Measurements from ENCODE around the gene MRM2.

MRM2 gene

DNA sequence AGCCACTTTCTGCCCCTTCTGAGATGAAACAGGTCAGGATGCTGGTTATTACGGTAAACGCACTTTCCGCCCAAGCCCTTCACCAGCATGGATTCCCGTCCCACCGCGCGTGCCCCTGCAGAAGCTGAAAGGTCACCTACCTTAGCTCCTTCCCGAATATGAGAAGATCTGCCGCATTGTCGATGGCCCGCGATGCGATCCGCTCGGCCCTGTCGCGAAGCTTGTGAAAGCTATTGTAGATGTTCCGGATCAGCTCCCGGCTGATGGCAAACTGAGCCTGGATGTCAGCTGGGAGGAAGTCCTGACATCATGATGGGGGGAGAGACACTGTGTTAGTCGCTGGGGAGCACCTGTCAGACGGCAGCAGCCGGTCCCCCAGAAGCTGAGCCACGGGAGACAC lies 22.2 kb upstream of the MRM2 start:
- DNase-seq = no peak

DNA sequence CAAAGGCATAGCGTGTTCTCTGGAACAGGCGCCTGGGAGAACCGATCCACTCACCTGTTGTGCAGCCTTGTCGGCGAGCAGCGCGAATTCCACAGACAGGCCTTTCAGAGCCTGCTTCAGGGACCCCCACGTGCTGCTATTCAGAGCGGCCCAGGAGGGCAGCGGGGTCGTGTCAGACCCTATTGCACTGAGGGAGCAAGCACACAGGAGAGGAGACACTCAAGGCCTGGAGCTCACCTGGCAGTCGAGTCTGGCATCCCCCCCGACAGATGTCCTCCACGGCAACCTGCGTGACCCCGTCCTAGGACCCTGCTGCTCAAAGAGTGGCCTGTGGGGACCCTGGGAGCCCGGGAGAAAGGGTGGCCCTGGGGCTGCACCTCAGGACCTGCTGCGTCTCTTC lies 21.2 kb upstream of the MRM2 start:
- DNase-seq = no peak

DNA sequence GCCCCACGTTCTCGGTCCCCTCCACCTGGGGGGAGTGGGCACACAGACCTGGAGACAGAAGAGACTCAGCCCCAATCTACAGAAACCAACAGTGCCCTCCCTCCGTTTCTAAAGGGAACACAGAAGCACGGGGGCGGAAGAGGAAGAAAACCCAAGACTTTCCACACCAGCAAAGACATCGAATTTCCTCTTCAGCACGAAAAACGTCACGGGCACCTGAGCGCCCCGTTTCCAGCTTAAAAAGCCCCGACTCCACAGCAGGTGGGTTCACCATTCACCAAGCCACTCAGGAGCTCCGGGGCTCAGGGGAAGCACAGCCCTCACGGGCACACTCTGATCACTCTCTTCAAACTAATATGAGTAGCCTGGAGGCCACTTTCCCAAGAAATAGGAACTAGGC lies 19.6 kb upstream of the MRM2 start:
- DNase-seq = no peak

DNA sequence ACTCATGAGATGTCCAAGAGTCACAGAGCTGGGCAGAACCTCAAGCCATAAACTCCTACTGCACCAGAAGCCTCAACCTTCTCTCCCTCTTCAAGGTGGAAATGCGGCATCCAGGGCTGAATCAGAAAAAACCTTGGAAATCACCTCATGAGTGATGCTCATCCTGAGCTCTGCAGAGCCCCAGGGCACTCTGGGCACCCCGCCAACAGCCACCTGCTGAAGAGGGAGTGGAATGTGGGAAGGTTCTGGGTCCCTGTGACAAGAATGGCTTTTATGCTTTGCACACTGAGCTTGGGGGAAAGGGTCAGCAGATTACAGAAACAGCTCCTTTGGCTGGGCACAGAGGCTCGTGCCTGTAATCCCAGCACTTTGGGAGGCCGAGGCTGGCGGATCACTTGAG lies 18.8 kb upstream of the MRM2 start:
- no peak for DNase-seq

DNA sequence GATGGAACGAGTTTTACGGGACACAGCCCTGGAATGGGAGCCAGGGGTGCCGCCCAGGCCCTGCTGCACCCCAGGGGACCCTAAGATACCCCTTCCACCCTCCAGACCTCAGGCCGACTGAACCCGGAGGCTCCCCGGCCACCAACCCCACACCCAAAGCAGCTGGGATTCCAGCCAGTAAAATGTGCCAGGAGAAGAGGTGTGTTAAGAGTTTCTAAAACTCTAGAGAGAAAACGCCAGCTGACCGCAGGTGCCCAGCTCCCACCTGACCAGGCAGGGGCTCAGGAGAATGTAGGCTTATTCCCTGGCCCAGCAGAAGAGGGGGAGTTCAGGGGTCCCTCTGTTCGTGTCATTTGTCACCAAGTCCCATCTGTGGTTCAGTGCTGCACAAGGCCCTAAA lies 17.5 kb upstream of the MRM2 start:
- DNase-seq = no peak

DNA sequence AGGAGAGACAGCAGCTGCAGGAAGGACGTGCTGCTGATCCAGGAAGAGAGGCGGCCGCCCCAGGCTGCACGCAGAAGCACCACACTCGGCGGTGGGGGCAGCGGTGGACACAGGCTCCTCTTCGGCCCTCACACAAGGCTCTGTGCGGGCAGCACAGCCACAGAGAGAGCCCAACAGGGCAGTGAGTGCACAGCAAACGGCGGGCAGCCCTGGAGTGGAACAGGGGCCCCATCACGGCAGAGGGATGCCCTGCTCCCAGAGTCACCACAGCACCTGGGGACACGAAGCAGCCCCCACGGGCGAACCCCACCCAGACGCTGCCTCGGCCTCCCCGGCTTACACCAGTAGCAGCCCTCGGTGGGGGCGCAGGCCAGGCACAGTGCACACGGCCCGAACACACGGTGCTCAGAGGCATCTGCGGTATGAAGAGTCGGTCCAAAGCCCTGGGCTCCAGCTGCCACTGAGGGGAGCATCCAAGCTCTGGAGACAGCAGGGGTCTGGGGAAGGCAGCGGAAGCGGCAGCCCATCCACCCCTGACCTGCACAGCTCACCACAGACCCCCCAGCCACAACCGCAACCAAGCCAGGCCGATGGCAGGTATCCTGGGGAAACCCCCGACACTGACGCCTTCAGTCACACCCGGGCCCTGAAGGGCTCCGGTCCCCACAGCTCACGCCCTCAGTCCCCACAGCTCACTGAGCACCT lies 16.8 kb upstream of the MRM2 start:
- no peak for DNase-seq

DNA sequence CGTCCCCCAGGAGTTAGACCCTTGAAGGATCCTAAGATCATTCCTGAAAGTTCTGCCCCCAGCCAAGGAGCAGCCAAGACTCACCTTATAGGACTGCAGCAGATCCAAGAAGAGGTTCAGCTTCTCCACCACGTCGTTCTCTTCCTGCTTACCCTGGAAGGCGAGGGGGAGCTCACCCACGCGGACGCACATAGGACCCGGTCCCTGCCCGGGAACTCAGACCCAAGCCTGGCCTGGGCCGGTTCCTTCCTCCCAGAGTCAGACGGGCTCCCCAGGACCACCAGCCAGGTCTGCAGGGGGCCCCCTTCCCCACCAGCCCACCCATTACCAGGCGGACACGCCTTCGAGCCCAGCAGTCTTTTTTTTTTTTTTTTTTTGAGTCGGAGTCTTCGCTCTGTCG lies 15.6 kb upstream of the MRM2 start:
- no peak for DNase-seq

DNA sequence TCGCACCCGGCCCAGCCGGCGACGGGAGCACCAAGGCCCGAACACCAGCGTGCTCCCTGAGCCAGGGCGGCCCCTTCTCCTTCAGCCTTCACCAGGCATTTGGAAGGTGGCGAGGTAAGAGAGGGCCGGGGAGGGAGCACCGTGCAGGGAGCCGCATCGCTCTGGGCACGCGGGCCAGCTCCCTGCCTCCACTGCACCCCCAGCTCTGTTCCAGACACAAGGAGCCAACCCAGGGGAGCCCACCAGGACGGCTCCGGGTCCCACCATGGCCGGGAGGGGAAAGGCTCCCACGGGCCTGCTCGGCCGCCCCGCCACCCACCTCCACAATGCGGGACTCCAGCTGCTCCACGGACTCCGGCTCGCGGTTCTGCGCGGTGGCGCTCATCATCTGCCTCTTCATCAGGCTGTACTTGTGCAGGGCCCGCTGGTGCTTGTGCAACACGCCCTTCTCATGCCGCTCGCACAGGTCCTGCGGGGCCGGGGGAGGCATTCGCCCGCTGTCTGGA lies 15.1 kb upstream of the MRM2 start:
- DNase-seq = no peak

DNA sequence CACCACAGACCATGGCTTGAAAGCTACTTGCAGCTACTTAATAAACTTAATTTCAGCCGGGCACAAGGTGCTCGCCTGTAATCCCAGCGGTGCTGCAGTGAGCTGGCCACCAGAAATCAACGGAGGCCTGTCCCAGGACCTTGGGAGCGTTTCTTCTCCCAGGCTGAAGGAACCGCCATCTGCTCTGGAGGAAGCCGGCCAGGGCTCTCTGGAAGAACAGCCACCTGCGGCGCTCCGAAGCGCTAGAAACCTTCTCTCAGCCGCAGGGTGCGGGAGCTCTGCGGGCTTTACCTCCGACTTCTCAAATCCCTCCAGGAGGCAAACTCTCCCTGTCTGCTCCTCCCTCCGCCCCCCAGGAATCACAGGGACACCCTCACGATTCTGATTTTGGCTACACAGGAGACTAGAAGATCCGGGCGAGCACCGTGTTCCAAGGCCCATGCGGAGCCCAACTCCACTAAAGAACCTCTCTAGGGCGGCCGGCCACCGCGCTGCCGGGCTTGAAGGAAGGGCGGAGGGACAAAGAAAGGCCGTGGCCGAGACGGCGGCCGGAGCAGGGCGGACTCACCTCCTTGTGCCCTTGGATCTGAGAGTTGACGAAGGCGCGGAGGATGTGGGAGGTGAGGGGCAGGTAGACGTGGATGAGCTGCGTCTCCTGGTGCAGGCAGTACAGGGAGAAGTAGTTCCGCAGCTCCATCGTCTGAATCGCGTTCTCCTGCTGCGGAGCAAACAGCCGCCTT lies 14.5 kb upstream of the MRM2 start:
- DNase-seq = no peak

DNA sequence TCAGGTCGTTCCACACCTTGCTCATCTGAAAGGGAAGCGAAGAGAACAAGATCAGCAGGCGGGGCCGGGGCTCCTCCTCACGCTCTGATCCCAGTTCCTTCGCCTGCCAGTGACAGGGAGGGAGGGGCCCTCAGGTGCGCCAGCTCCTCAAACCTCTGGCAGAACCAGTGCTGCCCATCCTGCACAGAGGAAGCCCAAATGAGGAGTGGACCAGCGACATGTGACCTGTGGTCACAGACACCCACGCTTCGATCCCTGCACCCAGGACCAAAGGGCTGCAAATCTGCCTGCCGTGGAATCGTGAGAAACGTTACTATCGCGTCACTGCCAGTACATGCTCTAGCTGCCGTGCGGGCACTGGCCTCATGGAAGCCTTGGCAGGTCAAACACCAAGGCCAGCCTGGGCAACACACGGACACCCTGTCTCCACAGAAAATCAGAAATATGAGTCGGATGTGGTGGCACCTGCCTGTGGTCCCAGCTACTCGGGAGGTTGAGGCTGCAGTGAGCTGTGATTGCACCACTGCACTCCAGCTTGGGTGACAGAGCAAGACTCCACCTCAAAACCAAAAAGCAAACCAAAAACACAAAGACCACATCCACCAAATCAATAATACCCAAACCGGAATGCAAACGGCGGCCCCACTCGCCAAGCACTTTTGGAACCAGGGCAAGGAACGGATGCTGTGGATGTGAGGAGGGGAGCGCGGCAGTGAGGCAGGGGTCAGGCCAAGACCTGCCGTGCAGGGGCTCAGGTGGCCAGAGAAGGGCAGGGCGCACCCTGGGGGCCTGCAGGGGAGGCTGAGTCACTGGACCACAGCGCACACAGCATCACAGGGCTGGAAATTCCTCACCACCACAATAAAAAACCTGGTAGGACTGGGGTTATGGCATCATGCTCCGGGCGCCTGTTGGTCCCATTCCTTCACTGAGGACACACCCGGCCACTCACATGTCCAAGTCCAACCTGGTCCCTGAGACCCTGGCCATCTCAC lies 13.4 kb upstream of the MRM2 start:
- no peak for DNase-seq

DNA sequence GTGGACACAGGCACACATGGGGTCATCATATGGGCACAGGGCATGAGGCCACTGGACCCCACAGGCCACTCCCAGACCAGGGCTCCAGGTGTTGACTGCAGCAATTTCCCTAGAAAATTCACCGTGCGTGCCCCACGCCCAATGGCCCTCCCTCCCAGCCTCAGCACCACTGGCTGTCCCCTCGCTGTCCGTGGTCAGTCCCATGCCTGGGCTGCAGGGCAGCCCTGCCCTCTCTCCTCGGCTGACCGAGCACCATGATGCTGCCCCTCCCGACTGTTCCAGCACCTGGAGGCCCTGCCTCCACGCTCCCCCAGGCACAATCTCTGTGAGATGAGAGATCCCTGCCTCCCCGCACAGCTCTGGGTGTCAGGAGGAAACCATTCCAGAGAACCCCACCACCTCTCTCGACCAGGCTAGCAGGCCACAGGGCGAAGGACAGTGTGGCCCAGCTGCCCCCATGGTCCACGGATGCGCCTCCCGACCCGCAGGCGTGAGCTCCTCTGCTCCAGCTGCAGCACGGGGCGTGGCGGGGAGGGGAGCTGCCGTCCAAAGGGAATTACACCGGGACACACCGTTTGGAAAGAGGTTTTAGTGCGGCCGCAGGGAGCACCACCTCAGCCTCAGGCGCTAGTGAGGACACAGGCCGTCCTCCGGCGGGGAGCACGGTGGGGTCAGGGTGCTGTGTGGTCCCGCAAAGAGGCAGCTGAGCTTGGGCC lies 12.6 kb upstream of the MRM2 start:
- no peak for DNase-seq

DNA sequence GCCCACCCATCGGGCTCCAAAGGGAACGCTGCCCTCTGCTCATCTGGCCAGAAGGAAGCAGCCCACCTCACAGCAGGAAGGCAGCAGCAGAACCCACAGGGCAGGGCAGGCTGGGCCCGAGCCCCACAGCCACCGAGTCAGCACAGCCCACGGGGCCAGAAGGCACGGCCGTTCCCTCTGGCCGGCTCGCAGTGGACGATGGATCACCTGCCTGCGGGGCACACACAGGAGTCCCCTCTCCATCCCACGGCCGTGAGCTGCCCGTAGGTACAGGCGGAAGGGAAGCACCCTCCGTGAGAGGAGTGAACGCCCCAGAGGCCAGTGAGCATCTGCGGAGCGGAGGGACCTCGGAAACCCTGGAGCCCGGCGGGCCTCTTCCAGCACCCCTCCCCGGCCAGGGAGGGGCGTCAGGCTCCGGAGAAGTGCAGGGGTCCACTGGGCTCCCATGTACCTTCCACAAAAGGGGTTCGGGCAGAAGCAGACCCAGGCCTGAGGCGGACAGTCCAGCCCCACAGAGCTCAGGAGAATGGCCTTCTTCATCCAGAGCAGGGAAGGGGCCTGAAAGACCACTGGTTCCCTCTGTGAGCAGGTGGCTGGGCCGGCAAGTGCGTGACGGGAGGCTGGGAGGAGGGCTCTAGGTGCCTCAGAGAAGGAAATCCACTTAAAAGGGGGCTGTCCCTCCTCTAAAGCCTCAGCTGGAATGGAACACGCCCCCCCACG lies 11.7 kb upstream of the MRM2 start:
- no peak for DNase-seq

DNA sequence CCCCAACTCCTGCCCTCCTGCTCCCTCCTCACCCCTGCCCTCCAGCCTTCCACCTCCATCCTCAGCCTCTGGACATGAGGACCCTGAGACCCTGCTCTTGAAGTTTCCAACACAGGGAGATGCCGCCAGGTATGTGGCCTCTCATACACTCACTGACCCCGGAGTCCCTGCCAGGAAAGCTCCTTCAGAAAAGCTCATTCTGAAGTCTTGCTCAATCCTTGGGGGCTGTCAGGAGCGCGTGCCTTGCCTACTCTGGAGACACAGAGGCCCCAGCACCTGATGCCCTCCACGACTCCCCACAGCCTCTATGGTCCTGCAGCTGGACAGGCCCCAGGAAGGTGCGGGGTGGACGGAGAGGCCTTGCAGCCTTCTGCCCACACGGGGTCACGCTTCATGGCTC lies 11.0 kb upstream of the MRM2 start:
- no peak for DNase-seq

DNA sequence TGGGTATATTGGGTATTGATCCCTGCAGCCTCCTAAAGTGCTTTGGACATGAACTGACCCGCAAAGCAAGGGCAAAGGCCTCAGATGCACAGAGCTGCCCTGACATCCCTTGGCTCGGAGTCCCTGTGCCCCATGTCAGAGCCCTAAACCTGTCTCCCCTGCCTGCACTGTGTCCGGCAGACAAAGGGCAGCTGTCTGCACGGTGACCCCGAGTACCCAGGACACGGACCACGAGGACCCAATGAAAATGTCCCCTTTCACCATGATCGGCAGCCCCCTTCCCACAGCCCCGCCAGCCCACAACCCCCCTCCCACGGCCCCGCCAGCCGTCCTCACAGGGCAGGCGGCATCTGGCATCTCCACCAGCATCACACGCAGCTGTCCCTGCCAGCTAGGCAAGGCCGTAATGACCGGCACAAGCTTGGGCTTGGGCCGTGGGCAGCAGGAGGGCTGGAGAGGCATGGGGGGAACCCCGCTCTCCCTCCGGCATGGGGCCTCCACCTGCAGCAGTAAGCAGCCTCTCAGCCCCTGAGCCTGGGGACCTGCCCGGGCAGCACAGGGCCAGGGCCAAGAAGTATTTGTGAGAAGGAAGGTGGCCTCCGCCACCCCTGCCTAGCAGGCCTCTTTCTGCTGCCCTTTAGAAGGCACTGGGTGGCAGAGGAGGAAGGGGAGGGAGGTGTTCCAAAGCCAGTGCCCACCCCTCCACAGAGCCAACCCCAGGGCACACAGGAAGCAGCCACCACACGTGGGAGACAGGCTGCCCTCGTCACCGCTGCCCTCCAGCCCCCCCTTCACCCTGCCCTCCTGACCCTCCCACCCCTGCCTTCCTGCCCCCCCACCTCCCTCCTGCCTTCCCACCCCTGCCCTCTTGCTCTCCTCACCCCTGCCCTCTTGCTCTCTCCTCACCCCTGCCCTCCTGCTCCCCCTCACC lies 10.1 kb upstream of the MRM2 start:
- no peak for DNase-seq

DNA sequence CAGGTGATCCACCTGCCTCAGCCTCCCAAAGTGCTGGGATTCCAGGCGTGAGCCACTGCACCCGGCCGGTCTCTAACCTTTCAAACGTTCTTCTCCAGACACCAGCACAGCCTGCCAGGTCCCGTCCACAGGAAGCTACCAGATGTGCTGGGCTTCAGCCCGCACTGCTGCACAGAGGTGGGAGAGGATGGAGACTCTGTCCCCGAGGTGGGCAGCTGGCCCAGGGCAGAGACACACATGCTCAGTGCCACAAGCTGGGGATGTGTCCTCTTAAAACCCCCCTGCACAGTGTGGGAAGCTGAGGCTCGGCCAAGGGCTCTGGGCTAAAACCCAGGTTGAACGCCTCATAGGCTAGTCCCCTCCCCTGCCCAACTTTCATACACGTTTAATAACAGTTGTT lies 9.4 kb upstream of the MRM2 start:
- no peak for DNase-seq

DNA sequence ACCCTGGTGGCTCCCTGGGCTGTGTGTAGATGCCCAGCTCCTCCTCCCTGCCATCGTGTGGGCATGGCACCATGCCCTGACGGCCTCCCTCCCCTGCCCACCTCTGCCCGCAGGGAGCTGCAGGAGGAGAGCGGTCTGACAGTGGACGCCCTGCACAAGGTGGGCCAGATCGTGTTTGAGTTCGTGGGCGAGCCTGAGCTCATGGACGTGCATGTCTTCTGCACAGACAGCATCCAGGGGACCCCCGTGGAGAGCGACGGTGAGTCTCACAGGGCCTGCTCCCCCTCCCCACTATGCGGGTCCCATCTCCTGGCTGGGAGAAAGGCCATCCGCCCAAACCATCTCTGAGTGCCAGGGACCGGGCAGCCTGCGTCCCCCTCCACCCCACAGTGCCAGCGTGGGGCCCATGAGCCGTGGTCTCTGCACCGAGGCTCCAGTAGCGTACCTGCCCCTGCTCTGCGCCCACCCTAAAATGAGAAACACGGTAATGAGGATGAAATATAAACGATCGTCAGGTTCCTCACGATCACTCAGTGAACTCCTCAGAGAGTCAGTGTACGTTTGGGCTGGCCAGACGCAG lies 7.8 kb upstream of the MRM2 start:
- DNase-seq = no peak

DNA sequence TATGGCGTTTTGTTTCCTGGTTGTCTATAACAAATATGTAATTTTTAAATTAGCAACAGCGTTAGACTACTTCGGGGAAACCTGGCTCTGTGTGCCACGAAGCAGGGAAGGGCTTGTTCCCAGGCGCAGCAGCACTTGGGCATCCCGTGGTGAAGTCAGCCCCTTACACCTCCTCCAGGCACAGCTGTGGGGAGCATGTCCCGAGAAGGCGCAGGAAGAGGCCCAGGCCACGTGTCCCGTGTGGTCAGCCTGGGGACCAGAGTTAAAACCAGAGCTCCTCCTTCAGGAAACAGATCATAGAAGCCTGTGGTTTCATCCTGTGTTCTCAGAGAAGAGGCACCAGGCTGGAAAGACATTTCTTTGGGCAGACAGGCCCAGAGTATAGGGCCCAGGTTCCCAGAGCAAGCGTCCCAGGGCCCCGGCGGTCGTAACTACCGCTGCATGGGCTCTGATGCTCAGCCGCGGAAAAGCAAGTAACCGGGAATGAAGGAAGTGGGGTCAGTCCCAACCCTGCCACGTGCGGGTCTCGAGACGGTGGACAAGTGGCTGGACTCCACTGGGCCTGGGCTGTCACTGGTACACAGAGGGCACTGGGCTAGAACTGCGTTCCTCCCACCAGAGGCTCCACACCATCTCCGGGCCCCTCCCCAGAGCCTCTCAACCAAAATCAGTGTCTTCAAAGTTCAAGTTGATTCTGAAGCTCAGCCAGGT lies 7.1 kb upstream of the MRM2 start:
- no peak for DNase-seq

DNA sequence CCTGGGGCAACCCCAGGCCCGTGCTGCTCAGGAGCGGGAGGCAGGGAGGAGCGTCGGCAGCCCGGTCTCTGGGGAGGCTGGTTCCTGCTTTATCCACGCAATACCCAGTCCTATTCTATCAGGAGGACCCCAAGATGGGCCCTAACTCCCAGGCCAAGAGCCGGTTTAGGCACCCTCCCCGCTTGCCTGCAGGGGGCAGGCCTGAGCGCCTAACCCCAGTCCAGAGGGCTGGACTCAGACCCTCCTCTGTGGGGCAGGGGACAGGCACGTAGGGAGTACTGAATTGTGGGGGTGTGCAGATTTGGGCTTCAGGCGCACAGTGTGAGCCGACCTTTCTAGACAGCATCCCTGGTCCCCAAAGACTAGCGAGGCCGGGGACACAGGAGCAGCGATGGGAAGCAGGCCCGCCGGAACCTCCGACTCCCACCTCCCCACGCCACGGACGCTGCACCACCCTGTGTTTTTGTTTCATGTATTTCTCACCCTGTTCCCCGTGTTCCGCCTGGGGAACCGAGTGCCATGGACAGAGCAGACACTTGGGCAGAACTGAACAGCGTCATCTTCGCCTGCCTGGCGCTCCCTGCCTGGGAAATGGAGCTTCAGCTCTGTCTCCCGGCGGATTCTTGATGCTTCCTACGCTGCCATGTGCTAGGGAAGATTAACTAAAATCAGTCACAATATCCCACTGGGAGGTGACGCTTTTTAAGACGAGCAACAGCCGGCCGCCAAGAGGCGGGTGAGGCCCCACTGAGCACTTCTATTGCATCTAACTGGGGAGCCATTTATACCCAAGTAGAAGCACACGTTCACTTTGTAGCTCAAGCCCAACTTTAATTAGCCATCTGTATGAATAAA lies 5.4 kb upstream of the MRM2 start:
- DNase-seq = no peak

All from effector CD8-positive, alpha-beta T cell (primary cell).